ENCODE results near the gene TRPV4. TPM values are rescaled to one million over a fixed set of nuclear protein-coding genes. Genes with fewer than 3 reads are reported as not detected.

TRPV4 gene
- total and polyA plus RNA-seq, 9 of the 15 experiments (the other 6 are each of a cell fraction or from before 2014, with no cell fraction given): 0.13 TPM; not detected in 8

DNA sequence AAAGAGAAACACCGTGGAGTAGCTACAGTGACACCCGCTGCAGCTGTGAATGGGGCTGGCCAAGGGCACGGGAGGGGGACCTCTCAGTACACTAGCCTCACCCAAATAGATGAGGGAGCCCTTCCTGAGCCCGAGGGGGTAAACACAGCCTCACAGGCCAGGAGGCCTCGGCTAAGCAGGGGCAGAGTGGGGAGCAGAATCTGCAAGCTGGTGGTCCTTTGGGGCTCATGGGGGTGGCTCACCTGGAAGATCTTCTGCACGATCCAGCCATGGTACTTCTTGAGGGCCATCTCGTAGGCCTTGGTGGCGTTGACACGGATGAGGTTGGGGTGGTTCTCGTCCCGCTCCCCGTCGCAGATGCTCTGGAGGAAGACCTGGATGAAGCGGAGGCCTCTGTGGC is 22.2 kb upstream of the TRPV4 start:
- no peaks in the 10 kb centered on the region for H3K9me1 ChIP-seq (ENCODE audit: control insufficient read depth, insufficient read depth, low read length)
- no peak overlapping the region for H3K27ac ChIP-seq (ENCODE audit: extremely low read depth, low read depth, low read length)
- no peak overlapping the region for H3K4me2 ChIP-seq (ENCODE audit: insufficient read depth, low read length)
- peaks cover 0 to 8% of the 10 kb centered on the region in 2 experiments; a peak in 3 of 5 replicates for H3K4me1 ChIP-seq (replicated peaks in 1 of 2; ENCODE audit: control insufficient read depth in 2 of 2, insufficient read depth in 2 of 2, low read length in 2 of 2)
- in situ Hi-C loops (cut with MboI): no loop called here
- DNase-seq (ENCODE audit: extremely low read depth in 1 of 4, low spot score in 3 of 4): no peak
- FAIRE-seq: no peak
- CTCF ChIA-PET (ENCODE audit: low intra/inter-chr PET ratio): no interaction called here
- H3K36me3 ChIP-seq (ENCODE audit: control insufficient read depth, insufficient read depth, low read length): no peaks in the 10 kb centered on the region
- H2AFZ ChIP-seq (ENCODE audit: low read depth, low read length): no peak overlapping the region
- 58% methylated on average over 13 of the region's 14 CpGs for WGBS (ENCODE audit: insufficient coverage, low coverage, missing lambda C conversion rate)
- H4K20me1 ChIP-seq (replicated peaks; ENCODE audit: control insufficient read depth, insufficient read depth, low read length): no peaks in the 10 kb centered on the region
- no peak for ATAC-seq
- H3K9ac ChIP-seq (ENCODE audit: insufficient read depth in 1 of 2, low read depth in 2 of 2, low read length in 2 of 2): peak overlapping the region in 1 of 2 experiments; percentile 71; a peak in 2 of 4 replicates
- H3K79me2 ChIP-seq (ENCODE audit: control insufficient read depth, insufficient read depth, low read length): no peaks in the 10 kb centered on the region
- BruUV-seq (replicated peaks): no TSS peak
- intact Hi-C loops (cut with micrococcal nuclease): loop anchor here (5.0 kb wide), 1 partner anchor 367 kb away; no protein-coding TSS in a partner anchor
- no peak overlapping the region for H3K4me3 ChIP-seq
- no peaks in the 10 kb centered on the region for H3K9me3 ChIP-seq (replicated peaks; ENCODE audit: control insufficient read depth, insufficient read depth, low read depth, low read length)
- TF ChIP-seq RFX5 (IDR thresholded peaks at IDR 0.05; ENCODE audit: low read depth, low read length) (no peak), RBM15 (IDR thresholded peaks at IDR 0.05; ENCODE audit: insufficient read depth, low read length) (no peak), MXI1 (IDR thresholded peaks at IDR 0.05; ENCODE audit: low read depth, low read length) (no peak), ZFP36 (IDR thresholded peaks at IDR 0.05; ENCODE audit: low read depth, low read length, partially characterized antibody) (no peak), ZNF79 (CRISPR knock-in tag; IDR thresholded peaks at IDR 0.05; ENCODE audit: low read depth) (no peak), CTBP1 (IDR thresholded peaks at IDR 0.05; ENCODE audit: borderline replicate concordance) (no peak), COPS2 (conservative IDR thresholded peaks at IDR 0.05) (no peak), MYNN (IDR thresholded peaks at IDR 0.05) (no peak), MYNN (CRISPR knock-in tag; IDR thresholded peaks at IDR 0.05) (no peak), TBL1XR1 (IDR thresholded peaks at IDR 0.05; ENCODE audit: low read length in 2 of 2) (no peak), MTA2 (IDR thresholded peaks at IDR 0.05; ENCODE audit: low read depth) (no peak), MEIS2 (IDR thresholded peaks at IDR 0.05; ENCODE audit: partially characterized antibody) (no peak)
- TF ChIP-seq, protein P1, sequence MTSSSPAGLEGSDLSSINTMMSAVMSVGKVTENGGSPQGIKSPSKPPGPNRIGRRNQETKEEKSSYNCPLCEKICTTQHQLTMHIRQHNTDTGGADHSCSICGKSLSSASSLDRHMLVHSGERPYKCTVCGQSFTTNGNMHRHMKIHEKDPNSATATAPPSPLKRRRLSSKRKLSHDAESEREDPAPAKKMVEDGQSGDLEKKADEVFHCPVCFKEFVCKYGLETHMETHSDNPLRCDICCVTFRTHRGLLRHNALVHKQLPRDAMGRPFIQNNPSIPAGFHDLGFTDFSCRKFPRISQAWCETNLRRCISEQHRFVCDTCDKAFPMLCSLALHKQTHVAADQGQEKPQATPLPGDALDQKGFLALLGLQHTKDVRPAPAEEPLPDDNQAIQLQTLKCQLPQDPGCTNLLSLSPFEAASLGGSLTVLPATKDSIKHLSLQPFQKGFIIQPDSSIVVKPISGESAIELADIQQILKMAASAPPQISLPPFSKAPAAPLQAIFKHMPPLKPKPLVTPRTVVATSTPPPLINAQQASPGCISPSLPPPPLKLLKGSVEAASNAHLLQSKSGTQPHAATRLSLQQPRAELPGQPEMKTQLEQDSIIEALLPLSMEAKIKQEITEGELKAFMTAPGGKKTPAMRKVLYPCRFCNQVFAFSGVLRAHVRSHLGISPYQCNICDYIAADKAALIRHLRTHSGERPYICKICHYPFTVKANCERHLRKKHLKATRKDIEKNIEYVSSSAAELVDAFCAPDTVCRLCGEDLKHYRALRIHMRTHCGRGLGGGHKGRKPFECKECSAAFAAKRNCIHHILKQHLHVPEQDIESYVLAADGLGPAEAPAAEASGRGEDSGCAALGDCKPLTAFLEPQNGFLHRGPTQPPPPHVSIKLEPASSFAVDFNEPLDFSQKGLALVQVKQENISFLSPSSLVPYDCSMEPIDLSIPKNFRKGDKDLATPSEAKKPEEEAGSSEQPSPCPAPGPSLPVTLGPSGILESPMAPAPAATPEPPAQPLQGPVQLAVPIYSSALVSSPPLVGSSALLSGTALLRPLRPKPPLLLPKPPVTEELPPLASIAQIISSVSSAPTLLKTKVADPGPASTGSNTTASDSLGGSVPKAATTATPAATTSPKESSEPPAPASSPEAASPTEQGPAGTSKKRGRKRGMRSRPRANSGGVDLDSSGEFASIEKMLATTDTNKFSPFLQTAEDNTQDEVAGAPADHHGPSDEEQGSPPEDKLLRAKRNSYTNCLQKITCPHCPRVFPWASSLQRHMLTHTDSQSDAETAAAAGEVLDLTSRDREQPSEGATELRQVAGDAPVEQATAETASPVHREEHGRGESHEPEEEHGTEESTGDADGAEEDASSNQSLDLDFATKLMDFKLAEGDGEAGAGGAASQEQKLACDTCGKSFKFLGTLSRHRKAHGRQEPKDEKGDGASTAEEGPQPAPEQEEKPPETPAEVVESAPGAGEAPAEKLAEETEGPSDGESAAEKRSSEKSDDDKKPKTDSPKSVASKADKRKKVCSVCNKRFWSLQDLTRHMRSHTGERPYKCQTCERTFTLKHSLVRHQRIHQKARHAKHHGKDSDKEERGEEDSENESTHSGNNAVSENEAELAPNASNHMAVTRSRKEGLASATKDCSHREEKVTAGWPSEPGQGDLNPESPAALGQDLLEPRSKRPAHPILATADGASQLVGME (CRISPR knock-in tag; IDR thresholded peaks at IDR 0.05): no peak
- POLR2A ChIA-PET: interaction anchor here (1.3 kb wide), 1 partner anchor 22 kb away, joined by 4 read pairs; no protein-coding TSS in a partner anchor
- H3K27me3 ChIP-seq (ENCODE audit: control insufficient read depth in 2 of 2, insufficient read depth in 2 of 2, low read length in 2 of 2): 0 out of 5 replicates have a peak, but pooled peaks cover 0 to under 1% of the 10 kb centered on the region in 2 experiments
